GM18907 (cell line): ENCODE data around the gene GPA33.
"Not testable (repeated sequence)": the region's sequence is repeated elsewhere in the genome, so short reads cannot be mapped to it uniquely, and the experiment has no call there.

Experiments
- ATAC-seq: cut with Tn5 transposase; IDR thresholded peaks from one replicate; pipeline ENCODE4 v1.9.1; 2021; ENCODE audit warnings: mild to moderate bottlenecking, moderate library complexity; ENCODE audit not compliant: unreplicated experiment

Gene GPA33

DNA sequence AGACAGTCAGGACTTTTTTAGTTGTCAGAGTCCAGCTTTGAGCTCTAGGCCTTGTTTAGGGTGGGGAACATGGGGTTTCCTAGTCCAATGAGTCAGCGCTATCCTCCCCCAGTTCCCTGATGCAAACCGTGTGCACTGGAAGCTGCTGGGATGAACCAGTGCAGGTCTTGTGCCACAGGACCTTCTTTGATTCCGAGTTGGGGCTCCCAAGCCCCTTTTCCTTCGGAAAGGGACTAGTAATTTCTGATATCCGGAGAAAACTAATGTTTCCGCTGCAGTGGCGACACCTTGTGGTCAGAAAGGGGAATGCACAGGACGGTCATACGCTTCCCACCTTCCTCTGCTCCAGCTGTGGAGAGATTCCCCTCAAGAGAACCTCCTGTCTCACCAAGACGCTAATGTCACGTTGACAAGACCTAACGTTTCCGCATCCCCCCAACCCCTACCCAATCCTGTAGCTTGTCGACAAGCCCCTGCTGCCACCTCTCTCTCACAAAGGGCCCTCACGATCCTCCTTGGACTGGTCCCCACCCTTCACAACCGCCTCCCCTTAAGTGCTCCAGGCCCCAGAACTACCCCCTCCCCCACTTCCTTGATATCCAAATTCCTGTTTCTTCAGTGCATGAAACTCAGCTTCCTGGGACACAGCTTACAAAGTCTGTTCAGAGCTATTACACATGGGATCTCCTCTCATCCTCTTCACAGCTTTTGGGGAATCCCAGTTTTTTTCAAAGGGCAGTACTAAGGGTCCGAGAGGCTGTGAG, 30.9 kb downstream of the GPA33 start:
- no peak for ATAC-seq

GRCh38 chr1:167057241-167057688, 32.9 kb downstream of the GPA33 start:
- peak; percentile 81 for ATAC-seq

DNA sequence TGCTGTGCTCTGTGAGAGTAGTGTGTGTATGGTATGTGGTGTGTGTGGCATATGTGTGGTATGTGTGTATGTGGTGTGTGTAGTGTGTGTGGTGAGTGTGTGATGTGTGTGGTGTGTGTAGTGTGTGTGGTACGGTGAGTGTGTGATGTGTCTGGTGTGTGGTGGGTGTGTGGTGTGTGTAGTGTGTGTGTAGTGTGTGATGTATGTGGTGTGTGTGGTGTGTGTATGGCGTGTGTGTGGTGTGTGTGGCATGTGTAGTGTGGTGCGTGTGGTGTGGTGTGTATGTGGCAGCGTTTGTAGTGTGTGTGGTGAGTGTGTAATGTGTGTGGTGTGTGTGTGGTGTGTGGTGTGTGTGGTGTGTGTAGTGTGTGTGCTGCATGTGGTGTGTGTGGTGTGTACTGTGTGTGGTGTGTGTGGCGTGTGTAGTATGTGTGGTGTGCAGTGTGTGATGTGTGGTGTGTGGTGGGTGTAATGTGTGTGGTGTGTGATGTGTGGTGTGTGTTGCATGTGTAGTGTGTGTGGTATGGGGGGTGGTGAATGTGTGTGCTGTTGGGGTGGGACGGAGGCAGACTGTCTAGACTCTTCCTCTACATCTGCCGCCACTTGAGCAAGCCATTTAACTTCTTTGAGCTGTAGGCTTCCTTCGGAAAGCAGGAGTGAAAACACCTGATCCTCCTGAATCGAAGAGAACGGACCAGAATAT, 33.5 kb downstream of the GPA33 start:
- ATAC-seq = no peak

GRCh38 chr1:167054946-167055630, 35.1 kb downstream of the GPA33 start:
- ATAC-seq = no peak

- ATAC-seq = no peak
These were observed 35.6 kb downstream of the GPA33 start for GRCh38 chr1:167054531-167054930.

DNA sequence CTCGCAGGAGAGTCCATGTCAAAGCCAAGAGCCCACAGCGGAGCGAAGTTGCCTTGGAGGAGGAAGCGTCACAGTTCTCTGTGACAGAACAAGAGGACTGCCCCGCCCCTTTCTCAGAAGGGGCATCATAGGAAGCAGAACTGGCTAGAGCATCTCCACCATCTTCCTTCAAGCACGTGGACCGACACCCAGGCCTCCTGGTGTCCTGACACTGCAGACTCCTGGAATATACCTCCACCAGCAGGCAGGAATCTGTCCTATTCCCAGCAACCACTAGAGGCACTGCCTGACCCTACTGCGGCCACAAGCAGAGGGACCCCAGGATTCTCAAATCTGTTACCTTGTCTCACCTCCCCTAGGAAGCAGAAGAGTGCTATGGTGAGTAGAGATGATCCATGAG, 37.8 kb downstream of the GPA33 start:
- ATAC-seq = no peak

DNA sequence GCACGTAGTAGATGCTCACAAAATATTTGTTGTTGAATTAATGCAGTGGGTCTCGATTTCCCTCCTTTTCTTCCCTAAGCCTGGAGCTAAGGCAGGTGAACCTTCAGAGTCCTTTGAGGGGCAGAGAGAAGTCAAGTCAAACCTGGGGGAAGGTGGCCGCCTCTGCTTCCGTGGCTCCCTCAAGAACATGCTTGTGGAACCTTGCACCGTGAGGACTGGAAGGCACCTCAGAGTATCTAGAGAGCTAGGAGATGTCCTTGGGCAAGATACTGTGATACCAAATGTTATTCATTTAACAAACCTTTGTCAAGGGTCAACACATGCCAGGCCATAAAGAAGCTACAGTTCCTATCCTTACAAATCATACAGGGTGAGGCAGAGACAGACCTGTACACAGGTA, 38.3 kb downstream of the GPA33 start:
- no peak for ATAC-seq

DNA sequence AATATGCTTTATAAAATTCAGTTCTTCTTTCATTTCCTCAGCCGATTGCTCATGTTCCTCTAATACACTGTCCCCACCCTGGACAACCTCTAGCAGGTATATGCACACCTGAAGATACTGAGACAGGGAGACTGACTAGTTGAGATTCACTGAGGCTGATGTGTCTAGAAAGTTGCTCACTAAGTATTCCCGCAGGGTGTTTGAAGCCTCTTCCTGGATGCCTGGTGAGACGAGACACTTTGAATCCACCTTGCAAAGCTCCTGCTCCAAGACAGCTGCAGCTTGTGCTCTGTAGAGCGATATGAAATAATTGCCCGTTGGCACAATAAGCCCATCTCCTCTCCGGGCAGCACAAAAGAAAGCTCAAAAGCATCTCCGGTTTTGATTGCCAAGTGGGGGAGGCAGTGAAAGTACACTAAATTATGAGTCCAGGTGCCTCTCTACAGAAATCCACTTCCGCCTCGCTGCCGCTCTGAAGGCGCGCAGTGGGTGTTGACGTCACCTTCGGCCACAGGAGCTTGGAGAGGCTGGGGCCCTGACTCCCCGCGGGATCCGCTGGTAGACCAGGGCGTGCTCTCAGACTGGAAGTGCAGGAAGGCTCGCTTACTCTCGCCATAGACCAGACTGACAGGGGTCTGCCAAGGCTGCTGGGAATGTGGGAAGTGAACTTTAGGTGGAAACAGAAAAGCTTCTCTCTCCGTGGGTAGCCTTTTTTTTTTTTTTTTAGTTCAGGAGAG, 46.3 kb downstream of the GPA33 start:
- peak; percentile 100 for ATAC-seq

- ATAC-seq = no peak
These were observed 56.5 kb downstream of the GPA33 start for GRCh38 chr1:167033646-167034045.

DNA sequence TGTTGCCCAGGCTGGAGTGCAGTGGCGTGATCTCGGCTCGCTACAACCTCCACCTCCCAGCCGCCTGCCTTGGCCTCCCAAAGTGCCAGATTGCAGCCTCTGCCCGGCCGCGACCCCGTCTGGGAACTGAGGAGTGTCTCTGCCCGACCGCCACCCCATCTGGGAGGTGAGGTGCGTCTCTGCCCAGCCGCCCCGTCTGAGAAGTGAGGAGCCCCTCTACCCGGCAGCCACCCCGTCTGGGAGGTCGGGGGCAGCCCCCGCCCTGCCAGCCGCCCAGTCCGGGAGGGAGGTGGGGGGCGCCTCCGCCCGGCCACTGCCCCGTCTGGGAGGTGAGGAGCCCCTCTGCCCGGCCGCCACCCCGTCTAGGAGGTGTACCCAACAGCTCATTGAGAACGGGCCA, 60.6 kb downstream of the GPA33 start:
- not testable (repeated sequence) for ATAC-seq

DNA sequence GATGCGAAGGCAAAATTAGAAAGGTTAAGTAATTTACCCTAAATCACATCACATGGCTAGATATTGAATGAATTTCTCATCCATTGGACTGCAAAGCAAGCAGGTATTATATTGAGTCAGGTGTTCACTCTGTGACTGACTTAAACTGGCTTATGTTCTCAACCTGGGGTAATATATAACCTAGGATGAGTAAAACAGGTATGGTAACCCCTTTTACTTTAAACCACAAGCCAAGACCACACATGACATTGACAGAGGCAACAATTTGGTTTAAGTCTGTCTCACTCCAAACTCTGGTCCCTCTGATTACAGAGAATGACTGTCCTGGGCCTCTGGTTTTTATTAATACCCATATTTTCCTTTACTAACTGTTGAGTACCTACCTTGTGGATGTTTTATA, 67.8 kb downstream of the GPA33 start:
- peak; percentile 99 for ATAC-seq

DNA sequence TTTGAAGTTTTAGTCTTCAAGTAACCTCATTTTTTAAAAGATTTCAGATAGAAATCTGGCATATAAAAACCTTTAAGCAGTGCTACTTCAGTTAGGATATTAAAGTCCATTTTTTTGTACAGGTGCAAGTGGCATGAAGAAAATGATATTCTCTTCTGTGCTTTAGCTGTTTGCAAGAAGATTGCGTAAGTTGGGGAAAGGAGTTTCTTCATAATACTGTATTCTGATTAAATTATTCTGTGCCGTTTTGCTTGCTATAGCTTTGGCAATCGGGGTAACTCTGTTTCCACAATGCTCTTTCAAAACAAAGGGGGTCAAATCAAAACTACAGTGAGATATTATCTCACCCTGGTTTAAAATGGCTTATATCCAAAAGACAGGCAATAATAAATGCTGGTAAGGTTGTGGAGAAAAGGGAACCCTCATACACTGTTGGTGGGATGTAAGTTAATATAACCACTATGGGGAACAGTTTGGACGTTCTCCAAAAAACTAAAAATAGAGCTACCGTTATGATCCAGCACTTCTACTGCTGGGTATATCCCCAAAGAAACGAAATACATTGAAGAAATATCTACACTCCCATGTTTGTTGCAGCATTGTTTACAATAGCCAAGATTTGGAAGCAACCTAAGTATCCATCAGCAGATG, 74.0 kb downstream of the GPA33 start:
- ATAC-seq = no peak

DNA sequence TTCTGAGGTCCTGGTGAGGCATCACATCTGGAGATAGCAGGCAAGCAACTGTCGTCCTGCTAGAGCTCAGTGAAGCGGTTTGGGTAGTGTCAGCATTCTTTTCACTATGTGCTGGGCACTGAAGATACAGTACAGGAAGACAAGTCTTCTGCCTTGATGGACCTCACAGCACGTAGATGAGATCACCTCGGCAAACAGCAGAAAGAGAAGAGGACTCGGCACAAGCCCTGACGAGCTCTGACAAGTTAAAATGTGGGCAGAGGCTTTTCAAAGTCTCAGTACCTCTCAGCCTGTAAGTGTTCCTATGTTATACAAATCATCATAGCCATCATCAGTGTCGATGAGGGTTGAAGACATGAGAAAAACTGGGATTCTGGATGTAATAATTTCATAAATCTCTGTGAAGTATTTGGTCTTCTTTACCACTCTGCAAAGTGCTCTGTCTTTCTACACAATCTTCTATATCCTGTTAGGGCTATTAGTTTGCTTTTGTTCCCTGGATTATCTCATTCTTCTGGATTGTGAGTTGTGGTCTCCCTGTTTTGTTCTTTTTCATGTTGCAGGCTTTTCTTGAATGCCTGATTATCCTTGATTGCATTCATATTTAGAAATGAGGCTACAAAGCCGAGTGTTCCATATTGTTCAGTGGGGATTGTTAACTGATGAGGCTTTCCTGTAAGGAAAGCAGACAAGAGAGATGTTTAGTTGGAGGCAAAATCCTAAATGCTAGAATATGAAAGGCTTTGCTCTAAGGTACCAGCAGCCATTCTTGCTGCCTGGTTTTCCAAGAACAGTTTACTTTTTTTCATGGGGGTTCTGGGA, 76.9 kb downstream of the GPA33 start:
- ATAC-seq = no peak

DNA sequence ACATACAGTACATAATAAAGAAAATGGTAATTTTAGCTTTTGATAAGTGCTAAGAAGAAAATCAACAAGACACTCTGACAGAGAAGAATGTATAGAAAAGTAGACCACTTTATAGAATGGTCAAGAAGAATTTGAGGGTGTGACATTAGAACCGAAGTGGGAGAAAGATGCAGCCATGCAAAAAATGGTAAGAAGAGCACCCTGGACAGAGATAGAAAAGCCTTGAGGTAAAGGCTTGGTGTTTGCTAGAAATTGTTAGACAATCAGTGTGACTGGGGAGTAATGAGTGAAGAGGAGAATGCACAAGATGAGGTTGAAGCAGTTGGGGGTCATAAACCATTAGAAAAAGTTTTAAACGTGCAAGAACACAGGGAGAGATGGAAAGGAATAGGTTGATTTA, 77.6 kb downstream of the GPA33 start:
- no peak for ATAC-seq

GRCh38 chr1:167011560-167012191, 78.5 kb downstream of the GPA33 start:
- ATAC-seq = no peak

DNA sequence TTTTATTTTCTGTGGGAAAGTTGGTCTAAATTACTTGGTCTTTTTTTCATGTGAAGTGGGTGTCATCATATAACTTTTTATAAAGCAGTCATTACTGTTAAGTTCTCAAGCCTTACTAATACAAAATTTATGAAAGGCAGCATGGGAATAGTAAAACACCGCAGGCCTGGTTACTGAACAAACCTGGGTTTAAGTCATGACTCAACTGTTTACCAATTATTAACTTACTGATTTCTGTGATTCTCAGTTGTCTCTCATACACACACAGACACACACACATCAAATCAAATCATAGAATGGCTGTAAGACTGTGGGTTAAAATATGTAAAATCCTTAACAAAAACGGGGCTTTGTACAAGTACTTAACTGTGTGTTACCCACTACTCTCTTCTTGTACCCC, 86.5 kb downstream of the GPA33 start:
- ATAC-seq = no peak
